ENCODE measurements around the gene HOMER3.

DNA sequence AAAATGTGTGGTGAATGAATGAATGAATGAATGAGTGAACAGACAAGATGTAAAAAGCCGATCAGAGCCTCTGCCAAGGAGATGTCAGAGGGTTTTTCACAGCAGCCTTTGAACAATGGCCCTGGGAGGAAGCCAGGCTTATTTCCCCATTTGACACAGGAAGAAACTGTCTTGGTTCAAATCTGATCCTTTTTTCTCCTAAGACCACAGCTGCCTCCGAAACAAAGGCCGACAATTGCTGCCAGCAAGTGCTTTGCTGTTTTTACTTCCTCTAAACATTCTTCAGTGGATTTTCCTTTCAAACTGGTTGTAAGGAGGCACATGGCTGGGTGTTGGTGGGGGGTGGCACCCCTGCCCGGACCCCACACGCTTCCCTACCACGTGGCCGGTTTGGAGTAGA lies 44.2 kb upstream of the HOMER3 start:
- TF ChIP-seq, protein P1, sequence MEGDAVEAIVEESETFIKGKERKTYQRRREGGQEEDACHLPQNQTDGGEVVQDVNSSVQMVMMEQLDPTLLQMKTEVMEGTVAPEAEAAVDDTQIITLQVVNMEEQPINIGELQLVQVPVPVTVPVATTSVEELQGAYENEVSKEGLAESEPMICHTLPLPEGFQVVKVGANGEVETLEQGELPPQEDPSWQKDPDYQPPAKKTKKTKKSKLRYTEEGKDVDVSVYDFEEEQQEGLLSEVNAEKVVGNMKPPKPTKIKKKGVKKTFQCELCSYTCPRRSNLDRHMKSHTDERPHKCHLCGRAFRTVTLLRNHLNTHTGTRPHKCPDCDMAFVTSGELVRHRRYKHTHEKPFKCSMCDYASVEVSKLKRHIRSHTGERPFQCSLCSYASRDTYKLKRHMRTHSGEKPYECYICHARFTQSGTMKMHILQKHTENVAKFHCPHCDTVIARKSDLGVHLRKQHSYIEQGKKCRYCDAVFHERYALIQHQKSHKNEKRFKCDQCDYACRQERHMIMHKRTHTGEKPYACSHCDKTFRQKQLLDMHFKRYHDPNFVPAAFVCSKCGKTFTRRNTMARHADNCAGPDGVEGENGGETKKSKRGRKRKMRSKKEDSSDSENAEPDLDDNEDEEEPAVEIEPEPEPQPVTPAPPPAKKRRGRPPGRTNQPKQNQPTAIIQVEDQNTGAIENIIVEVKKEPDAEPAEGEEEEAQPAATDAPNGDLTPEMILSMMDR (IDR thresholded peaks at IDR 0.05): no peak
- TF ChIP-seq POLR2A (IDR thresholded peaks at IDR 0.05): no peak

Data from heart left ventricle (tissue), 13 donors.